ENCODE data around the gene IL4R.

DNA sequence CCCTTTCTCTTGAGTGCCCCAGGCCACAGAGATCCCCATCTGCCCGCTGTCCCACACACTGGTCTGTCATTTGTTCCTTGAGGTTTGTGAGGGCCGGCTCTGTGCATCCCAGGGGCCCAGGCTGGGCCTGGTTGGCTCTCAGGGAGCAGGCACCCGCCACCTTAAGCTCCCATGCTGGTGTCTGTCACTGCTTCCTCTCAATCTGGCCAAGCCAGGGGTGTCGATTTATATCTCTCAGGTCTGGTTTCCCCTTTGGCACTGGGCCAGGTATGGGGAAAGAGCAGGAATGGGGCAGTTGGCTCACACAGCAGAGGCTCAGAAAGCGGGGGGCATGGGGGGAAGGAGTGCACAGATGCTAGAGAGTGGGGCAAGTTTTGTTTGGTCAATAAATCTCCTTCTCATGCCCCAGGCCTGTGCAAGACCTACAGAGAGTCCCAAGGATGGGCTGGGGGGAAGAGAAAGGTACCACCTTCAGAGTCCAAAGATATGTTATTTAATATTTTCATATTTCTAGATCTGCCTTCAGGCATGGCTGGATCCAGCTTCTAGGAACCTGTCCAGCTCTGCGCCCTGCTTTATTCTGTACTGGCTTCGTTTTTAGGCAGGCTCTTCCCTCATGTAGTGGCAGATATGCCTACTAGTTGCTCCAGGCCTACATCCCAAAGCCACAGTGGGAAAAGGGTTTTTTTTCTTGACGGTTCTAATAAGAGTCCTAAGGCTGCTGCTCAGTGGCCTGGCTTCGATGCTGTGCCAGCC lies 34.3 kb downstream of the IL4R start:
- no peak for TF ChIP-seq EZH2phosphoT487 (IDR thresholded peaks at IDR 0.05; ENCODE audit: borderline replicate concordance)
- no peak for TF ChIP-seq CTCF (IDR thresholded peaks at IDR 0.05 in 2 of 3, conservative IDR thresholded peaks at IDR 0.05 in 1 of 3; ENCODE audit: borderline replicate concordance in 1 of 3, insufficient read depth in 1 of 3, low read depth in 2 of 3, low read length in 2 of 3)
- TF ChIP-seq FOSL1 (IDR thresholded peaks at IDR 0.05; ENCODE audit: low read depth) = no peak
- TF ChIP-seq MAX (IDR thresholded peaks at IDR 0.05) = no peak
